ENCODE measurements around the gene SMIM36. TPM values are rescaled to one million over a fixed set of nuclear protein-coding genes. Genes with fewer than 3 reads are reported as not detected.
"Not testable (repeated sequence)": the region's sequence is repeated elsewhere in the genome, so short reads cannot be mapped to it uniquely, and the experiment has no call there.

The SMIM36 gene
- total RNA-seq, 1 donor from 2014 or later: not detected

- Mint-ChIP-seq H3K27me3 (ENCODE audit: low read depth) (peaks cover 7% of the 10 kb centered on the region), H3K4me1 (ENCODE audit: low read depth) (no peaks in the 10 kb centered on the region), H3K27ac (ENCODE audit: unreplicated experiment) (no peak overlapping the region), H3K9me3 (ENCODE audit: low read depth) (no peaks in the 10 kb centered on the region), H3K4me3 (ENCODE audit: unreplicated experiment) (no peak overlapping the region), H3K36me3 (ENCODE audit: low read depth) (no peaks in the 10 kb centered on the region)
- DNase-seq (ENCODE audit: low spot score): no peak
- no peak for TF ChIP-seq CTCF (IDR thresholded peaks at IDR 0.05)
Observed at GRCh38 chr17:55430541-55431288, 80.5 kb downstream of the SMIM36 start.

DNA sequence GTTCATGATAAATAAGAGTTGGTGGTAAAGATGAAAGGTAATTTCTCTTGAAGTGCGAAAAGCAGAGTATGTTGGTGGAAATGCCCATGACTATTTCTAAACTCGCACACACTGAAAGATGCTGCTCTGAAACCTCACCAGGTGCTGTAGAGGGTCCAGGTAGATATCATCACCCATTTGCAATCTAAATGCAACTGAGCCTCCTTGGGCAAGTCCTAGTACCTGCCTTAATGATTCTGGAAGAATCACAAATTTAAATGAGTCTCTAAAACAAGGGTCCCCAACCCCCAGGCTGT, 83.7 kb downstream of the SMIM36 start:
- Mint-ChIP-seq H3K36me3 (ENCODE audit: low read depth) (no peaks in the 10 kb centered on the region), H3K4me1 (ENCODE audit: low read depth) (no peaks in the 10 kb centered on the region), H3K4me3 (ENCODE audit: unreplicated experiment) (no peak overlapping the region), H3K27ac (ENCODE audit: unreplicated experiment) (no peak overlapping the region), H3K27me3 (ENCODE audit: low read depth) (peaks cover 28% of the 10 kb centered on the region), H3K9me3 (ENCODE audit: low read depth) (no peaks in the 10 kb centered on the region)
- TF ChIP-seq CTCF (IDR thresholded peaks at IDR 0.05): no peak
- no peak for DNase-seq (ENCODE audit: low spot score)

DNA sequence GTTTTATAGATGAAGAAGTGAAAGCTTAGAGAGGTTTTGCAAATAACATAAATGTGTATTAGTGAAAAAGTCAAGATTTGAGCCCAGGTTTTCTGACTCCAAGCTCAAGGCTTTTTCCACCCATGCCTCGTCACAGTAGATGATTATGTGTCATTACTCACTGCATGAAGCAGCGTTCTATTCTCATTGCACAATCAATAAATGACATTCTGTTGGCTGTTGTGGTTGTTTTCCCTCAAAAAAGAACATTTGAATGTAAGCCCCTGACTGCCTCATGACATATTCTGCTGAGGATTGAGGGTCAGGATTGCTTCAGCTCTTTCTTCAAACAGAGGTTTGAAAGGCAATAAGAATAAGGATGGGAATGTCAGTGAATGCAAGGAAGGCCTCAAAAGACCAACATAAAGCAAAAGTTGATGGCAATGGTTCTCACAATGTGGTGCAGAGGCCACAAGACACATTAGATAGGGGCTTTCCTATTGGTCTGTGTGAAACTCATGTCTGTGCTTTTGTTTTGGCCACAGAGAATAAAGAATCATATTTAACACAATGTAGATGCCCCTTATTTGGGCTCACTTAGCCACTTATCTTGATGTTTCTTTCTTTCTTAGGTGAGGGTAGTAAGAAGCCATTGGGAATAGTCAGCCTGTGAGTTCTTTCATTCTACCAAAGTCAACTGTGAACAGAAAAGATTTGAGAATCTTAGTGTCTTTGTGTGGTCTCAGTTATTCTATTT, 84.2 kb downstream of the SMIM36 start:
- no peaks in the 10 kb centered on the region for H3K9me3 Mint-ChIP-seq (ENCODE audit: low read depth)
- no peak overlapping the region for H3K27ac Mint-ChIP-seq (ENCODE audit: unreplicated experiment)
- no peak overlapping the region for H3K4me3 Mint-ChIP-seq (ENCODE audit: unreplicated experiment)
- peaks cover 3% of the 10 kb centered on the region for H3K4me1 Mint-ChIP-seq (ENCODE audit: low read depth)
- no peak for DNase-seq (ENCODE audit: low spot score)
- H3K36me3 Mint-ChIP-seq (ENCODE audit: low read depth): no peaks in the 10 kb centered on the region
- H3K27me3 Mint-ChIP-seq (ENCODE audit: low read depth): peaks cover 28% of the 10 kb centered on the region
- TF ChIP-seq CTCF (IDR thresholded peaks at IDR 0.05): no peak

- Mint-ChIP-seq H3K4me3 (ENCODE audit: unreplicated experiment) (no peak overlapping the region), H3K9me3 (ENCODE audit: low read depth) (no peaks in the 10 kb centered on the region), H3K27me3 (ENCODE audit: low read depth) (peaks cover 28% of the 10 kb centered on the region), H3K4me1 (ENCODE audit: low read depth) (peaks cover 11% of the 10 kb centered on the region), H3K27ac (ENCODE audit: unreplicated experiment) (no peak overlapping the region), H3K36me3 (ENCODE audit: low read depth) (no peaks in the 10 kb centered on the region)
- TF ChIP-seq CTCF (IDR thresholded peaks at IDR 0.05): no peak
- DNase-seq (ENCODE audit: low spot score): no peak
Observed at GRCh38 chr17:55424893-55425540, 86.2 kb downstream of the SMIM36 start.

DNA sequence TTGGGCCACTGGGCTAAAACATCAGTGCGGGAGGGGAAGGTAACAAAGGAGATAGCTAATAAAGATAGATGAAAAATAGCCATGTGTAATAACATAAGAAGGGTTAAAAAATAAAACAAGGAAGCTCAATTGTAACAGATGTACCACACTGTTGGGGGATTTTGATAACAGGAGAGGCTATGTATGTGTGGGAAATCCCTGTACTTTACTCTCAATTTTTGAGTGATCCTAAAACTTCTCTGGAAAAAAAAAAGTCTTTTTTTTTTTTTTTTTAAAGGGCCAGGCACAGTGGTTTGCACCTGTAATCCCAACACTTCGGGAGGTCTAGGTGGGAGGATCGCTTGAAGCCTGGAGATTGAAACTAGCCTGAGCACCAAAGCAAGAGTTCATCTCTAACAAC, 87.7 kb downstream of the SMIM36 start:
- Mint-ChIP-seq H3K27ac (ENCODE audit: unreplicated experiment) (no peak overlapping the region), H3K4me3 (ENCODE audit: unreplicated experiment) (no peak overlapping the region), H3K27me3 (ENCODE audit: low read depth) (peaks cover 28% of the 10 kb centered on the region)

GRCh38 chr17:55422828-55423164, 88.5 kb downstream of the SMIM36 start:
- not testable (repeated sequence) for DNase-seq (ENCODE audit: low spot score); H3K4me3 Mint-ChIP-seq (ENCODE audit: unreplicated experiment); H3K9me3 Mint-ChIP-seq (ENCODE audit: low read depth); H3K36me3 Mint-ChIP-seq (ENCODE audit: low read depth); H3K27ac Mint-ChIP-seq (ENCODE audit: unreplicated experiment)
- peaks cover 11% of the 10 kb centered on the region for H3K4me1 Mint-ChIP-seq (ENCODE audit: low read depth)
- peaks cover 23% of the 10 kb centered on the region for H3K27me3 Mint-ChIP-seq (ENCODE audit: low read depth)

More for the DNA sequence above, 87.7 kb downstream of the SMIM36 start:
- DNase-seq (ENCODE audit: low spot score): no peak
- Mint-ChIP-seq H3K9me3 (ENCODE audit: low read depth) (peaks cover 3% of the 10 kb centered on the region), H3K4me1 (ENCODE audit: low read depth) (peaks cover 11% of the 10 kb centered on the region), H3K36me3 (ENCODE audit: low read depth) (no peaks in the 10 kb centered on the region)
- no peak for TF ChIP-seq CTCF (IDR thresholded peaks at IDR 0.05)
